ENCODE data around the gene NUDT14.

NUDT14 gene

DNA sequence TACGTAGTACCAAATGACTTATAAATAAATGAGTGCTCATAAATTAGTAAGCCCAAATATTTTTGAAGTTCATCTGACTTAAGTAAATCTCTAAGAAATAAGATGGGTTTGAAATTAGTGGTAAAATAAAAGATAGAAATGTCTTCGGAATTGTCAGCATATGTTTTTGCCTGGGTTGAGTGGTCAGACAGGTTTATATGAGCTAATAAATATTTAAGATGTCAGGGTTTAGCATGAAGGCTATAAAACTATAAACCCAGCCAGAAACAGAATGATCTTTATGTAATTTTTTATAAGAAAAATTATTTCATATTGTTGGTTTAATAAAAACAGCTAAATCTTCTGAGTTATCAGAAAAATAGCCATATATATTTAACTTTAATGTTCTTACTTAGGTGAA is 49.9 kb downstream of the NUDT14 start:
- DNase-seq (ENCODE audit: low read depth), result no peak

DNA sequence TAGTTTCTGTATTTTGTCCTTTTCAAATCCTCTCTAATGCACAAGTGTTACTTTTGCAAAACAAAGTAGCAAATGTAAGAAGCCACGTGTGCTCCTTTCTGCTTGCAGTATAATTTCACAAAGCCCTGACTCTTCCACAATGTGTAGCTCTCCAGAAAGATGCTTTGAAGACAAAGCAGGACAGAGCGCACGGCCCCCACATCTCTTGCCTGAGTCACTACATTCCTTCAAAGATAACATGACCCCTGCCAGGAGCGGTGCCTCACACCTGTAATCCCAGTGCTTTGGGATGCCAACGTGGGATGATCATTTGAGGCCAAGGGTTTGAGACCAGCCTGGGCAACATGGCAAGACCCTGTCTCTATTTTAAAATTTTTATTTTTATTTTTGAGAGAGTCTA is 53.1 kb downstream of the NUDT14 start:
- DNase-seq (ENCODE audit: low read depth), result no peak

DNA sequence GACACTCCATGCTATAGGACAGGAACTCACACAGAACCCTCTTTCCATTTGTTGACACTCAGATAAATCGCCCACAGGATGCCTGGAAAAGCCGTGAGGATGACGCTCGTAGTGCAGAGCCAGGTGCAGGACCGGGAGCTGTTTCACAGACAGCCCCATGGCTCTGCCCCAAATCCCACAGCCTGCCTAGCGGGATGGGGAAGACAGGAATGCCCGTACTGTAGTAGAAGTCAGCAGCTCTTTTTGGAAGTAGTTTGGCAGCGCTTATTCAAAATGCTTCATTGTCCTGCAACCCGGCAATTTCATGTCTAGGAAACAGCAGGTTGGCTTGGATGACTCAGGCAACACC is 54.2 kb downstream of the NUDT14 start:
- no peak for DNase-seq (ENCODE audit: low read depth)

DNA sequence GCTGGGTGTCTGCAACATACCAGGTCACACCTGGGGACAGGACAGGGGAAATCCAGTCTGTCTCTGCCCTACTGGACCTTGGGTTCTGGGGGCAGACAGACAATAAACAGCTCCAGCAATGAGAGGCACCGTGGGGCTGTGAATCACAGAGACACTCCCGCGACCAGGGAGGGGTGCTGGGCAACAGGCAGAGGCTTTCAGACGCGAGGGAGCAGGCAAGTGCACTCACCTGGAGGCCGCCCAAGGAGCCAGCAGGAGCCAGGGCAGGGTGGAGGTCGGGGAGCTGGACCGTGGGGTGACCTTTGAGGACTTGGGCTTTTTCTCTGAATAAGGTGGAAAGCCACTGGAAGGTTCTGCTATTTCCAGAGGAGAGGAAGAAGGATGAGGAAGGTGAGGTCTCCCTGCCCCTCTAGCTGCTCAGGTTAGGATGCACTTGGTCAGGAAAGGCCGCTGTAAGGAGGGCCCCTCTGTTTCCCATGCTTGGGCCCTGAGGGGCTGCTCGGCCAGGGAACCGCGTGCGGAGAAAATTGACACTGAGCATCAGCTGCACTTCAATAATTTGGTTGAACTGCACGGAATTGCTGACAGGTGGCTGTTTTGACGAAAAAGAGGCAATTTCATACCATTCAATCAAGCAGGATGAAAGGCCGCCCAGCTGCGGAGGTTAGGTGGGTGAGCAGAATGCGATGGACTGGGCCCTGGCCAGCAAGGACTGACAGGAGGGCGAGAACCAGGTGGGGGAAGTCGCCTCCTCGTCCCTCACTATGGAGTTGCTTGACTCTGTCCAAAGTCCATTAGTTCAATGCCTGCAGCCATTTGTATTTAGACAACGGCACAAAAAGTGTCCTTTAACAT is 54.8 kb downstream of the NUDT14 start:
- no peak for DNase-seq (ENCODE audit: low read depth)

DNA sequence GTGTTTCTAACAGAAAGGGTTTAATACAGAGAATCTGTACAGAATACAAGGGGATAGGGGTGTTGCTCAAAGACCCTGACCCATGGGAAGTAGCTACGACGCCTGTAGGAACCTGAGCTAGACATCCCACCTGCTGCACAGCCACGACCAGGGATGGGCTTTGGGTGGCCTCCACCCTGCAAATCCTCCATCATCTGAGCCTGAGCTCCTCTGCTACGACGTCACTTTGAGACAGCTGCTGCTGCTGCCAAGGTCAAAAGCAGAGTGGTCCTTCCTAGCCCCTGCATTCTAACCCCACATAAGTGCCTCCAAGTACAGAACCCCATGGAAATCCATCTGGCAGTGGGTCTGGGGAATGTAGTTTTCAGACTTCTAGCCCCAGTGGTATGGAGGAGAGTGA is 56.3 kb downstream of the NUDT14 start:
- no peak for DNase-seq (ENCODE audit: low read depth)

DNA sequence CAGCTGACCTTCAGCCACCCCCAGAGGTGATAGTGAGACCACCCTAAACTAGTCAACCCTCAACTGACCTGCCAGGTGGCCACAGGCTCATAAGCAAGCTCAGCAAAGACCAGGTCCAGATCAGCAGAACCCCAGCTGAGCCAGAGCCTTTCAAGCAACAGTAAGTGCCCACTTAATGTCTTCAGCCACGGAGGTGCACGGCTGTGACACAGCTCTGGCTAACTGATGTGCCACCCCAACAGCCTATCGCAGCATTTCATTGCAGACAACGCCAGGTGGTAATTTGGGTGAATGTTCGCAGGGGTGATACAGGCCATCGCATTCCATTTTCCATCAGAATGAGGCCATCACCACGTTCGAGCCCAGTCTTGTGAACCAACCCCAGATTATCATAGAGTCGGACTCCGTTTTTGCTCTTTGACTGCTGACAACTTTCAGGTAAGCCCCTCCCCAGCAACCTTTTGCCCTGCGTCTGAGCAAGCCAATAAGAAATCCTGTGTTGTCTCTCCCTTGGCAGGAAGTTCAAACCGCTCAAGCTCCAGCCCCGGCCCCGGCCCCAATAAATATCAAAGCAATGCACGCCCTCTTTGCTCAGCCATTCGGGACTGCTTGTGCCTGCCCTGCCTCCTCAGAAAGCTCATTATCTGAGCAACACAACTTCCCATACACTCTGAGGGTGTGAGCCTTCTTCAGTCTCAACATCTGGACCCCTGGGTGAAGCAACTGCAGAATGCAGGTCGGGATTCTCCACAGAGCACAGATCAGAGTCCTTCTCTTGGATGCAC is 56.9 kb downstream of the NUDT14 start:
- DNase-seq (ENCODE audit: low read depth), result no peak

DNA sequence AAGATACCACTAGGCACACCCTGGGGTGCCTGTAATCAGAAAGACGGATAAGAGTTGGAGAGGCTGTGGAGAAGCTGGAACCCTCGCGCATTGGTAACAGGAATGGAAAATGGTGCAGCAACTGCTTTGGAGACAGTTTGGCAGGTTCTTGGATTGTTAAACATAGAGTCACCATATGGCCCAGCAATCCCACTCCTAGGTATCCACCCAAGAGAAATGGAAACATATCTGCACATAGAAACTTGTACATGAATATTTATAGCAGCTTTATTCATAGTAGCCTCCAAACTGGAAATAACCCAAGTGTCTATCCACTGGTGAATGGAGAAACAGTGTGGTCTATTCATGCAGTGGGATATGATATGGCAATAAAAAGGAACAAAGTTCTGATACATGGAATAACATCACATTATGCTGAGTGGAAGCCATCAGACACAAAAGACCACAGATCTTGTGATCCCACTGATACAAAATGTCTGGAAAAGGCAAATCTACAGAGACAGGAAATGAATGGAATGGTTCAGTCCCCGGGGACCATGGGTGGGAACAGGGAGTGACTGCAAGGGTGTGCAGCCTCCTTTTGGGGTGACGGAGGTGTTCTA is 57.9 kb downstream of the NUDT14 start:
- no peak for DNase-seq (ENCODE audit: low read depth)
